Stimulated activated CD8-positive, alpha-beta memory T cell treated with anti-CD3 and anti-CD28 coated beads, Interleukin-7, amount 100 ng/mL, for 4 hours (primary cell): Measurements from ENCODE around the gene FKBP9.
"Not testable (repeated sequence)": the region's sequence is repeated elsewhere in the genome, so short reads cannot be mapped to it uniquely, and the experiment has no call there.

ENCODE experiments used
- DNase-seq, 2 donors: peaks; one replicate each; pipeline ENCODE4 v3.0.0-alpha.2; 2020; ENCODE audit warnings: low read depth in 2 of 2

Gene FKBP9

DNA sequence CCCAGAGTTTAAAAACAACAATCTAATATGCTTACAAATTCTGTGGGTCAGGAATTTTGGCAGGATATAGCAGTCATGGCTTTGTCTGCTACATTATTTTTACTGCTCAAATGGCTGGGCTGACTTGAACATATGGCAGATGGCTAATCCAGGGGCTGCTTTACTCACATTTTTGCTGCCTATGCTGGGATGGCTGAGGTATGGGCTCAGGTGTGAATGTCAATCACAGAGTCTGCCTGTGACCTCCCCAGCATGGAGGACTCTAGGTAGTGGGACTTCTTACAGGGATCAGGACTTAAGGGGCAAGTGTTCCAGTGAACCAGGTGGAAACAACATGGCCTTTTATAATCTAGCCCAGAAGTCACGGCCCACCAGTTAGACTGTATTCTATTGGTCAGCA, 4.4 kb upstream of the FKBP9 start:
- no peak for DNase-seq

DNA sequence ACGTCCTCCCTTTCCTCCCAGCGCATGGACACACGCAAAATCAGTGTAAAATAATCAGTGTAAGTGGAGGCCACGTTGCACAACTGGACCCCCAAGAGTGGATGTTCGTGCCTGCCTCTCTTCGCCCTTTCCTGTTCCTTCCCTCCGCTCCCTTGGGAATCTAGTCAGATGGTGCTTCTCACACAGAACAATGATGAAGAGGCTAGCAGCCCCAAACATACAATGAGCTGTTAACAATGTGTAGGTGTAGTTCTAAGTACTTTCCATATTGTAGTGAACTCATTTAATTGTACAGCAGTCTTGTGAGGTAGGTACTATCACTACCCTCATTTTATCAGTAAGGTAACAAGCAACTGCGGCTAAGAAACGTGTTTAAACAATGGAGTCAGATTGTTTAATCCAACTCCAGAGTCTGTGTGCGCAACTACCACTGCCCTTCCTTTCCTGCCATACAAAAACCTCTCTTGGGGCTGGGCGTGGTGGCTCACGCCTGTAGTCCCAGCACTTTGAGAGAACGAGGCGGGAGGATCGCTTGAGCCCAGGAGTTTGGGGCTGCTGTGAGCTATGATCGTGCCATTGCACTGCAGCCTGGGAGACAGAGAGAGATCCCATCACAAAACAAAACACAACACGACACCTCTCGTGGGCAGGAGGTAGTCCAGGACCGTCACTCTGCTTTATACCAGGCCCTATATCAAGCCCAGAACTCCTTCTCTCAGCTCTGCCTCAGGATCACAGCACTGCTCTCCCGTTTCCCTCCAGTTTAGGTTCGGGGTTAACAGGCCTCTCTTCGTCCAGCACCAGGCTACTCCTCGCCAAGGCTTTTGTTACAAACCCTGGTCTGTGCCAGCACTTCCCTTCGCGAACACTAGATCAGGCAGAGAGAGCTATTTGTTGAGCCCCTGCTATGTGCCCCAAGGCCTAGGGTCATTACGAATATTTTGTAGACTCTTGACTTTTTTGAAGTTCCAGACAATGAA, 1.1 kb downstream of the FKBP9 start:
- no peak for DNase-seq

DNA sequence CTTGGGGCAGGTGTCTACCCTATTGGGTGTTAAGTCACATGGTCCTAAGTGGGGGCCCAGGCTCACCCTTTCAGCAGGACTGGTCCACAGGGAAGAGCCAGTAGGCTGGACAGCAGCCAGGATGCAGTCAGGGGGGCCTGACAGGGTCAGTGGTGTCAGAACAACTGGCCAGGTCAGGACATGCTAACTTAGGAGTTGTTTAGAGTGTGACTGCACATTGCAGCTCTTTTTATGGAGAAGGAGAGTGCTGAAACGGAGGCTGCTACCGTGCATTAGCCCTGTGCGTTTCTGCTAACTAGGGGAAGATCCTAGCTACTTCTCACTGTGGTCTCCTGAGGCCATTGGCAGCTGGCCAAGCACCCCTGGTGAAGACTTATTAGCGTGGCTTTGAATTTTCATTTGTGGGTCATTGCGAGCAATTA, 6.7 kb downstream of the FKBP9 start:
- not testable (repeated sequence) for DNase-seq

DNA sequence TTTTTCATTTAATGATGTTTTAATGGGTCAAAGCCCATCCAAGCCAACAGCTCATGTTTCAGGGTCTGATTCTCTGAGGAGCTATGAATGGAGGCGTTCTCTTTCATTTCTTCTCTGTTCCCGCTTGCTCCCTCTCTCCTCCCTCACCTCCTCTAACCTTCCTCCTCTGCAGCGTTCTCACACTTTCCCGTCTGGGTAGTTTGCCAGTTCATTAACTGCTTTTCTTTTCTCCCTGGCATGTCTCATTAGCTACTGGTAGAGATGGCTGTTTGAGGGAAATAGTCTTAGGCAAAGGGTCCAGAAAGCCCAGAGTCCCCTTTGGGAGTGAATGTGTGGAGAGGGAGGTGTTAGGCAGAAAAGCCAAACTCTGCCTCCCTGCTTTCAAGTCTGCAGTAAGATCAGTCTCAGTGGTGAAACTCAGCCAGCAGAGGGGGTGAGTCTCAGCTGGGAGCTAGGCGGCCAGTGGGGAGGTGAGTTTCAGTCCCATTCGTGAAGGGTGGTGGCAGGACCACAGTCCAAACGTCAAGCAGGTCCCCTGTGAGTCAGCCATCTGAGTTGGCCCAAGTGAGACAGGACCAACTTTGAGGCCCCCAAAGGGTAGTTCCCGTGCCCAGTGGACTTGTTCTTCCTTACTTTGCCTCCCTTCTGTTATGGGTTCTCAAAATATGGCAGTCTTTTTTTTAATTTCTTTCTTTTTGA, 7.4 kb downstream of the FKBP9 start:
- DNase-seq: not testable (repeated sequence)

DNA sequence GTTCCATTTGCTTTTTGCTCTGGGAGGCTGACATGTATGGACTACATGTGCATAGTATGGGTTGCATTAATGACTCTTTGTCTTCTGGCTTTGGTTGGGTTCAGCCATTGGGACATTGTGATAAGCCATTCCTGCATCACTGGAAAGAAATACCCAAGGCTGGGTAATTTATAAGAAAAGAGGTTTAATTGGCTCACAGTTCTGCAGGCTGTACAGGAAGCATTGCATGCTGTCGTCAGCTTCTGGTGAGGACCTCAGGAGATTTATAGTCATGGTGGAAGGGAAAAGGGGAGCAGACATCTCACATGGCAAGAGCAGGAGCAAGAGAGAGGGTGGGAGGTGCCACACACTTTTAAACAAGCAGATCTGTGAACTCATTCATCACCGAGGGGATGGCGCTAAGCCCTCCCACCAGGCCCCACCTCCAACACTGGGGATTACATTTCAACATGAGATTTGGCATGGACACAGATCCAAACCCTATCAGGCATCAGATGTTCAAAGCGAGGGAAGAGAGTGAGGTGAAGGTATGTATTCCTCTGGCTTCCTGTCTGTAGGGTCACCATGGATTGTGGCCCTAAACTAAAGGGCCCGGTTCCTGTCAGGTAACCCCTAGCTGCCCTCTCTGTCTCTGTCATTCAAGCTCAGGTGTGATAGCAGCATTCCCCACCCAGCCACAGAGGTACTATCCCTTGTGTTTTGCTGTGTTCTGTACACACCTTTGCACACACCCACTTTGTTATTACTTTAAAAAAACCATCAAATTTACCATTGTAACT, 9.4 kb downstream of the FKBP9 start:
- DNase-seq: not testable (repeated sequence)

DNA sequence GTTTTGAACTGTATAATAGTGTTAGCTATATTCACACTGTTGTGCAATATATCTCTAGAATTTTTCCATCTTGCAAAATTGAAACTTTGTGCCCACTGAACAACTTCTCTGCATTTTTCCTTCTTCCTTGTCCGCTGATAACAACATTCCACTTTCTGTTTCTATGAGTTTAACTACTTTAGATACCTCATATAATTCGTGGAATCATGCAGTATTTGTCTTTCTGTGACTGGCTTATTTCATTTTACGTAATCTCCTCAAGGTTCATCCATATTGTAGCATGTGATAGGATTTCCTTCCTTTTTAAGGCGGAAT, 10.0 kb downstream of the FKBP9 start:
- not testable (repeated sequence) for DNase-seq

DNA sequence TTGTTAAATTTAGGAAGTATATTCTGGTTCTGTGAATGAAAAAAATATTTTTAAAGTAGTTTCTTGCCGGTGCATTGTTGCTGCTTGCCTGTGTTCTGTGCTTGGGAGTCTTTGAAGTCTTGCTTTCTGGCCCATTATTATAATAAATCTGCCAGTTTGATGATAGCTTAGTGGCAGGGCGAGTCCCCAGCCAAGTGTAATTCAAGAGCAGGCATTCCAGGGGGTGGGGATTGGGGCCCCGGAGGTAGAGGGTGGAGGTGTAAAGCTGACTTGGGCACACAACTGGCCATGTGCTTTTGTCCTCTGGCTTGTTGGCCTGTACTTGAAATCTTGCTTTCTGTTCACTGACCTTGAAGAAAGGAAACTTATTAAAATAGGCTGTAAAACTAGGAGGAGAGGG, 14.7 kb downstream of the FKBP9 start:
- not testable (repeated sequence) for DNase-seq

DNA sequence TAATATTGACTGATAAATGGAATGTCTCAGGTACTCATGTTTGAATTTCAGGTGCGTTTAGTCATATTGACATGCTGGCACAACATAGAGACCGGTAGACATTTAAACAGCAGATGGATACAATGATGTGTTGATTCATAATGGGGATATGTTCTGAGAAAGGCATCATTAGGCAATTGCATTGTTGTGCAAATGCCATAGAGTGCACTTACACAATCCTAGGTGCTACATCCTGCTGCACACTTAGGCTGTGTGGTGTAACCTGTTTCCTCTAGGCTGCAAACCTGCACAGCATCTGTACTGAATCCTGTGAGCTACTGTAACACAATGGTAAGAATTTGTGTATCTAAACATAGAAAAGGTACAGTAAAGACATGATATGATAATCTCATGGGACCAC, 19.9 kb downstream of the FKBP9 start:
- DNase-seq: not testable (repeated sequence)

DNA sequence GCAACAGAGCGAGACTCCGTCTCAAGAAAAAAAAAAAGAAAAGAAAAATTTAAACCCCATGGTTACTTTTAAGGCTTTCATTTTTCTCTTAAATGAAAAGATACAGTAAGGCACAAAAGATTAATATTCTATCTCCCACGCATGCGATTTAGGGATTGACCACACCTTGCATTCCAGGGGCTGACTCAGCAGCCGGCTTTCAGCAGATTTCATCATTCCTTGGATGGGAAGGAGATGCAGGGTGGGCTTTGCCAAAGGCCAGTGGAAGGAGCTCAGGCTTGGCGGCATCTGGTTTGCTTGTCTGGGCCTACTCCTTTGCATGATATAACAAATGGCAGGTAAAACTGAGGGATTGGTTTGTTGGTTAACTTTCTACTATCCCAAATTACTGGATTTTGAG, 22.0 kb downstream of the FKBP9 start:
- not testable (repeated sequence) for DNase-seq

DNA sequence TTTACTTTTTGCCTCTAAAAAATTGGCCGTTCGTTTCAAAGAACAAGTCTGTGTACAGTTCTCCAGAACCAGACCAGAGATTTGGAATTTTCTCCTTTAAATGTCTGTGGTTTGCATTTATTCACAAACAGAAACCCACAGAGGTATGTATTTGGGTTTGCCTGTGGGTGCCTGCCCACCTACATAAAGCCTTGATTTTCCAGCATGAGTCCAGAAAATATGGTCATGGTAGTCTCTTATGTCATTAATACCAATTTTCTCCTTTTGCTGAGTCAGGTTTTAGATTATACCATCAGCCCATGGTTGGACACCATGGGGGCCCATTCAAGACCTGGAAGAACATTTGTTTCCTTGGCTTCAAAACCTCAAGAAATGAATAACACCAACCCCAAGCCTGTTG, 22.7 kb downstream of the FKBP9 start:
- DNase-seq: not testable (repeated sequence)

DNA sequence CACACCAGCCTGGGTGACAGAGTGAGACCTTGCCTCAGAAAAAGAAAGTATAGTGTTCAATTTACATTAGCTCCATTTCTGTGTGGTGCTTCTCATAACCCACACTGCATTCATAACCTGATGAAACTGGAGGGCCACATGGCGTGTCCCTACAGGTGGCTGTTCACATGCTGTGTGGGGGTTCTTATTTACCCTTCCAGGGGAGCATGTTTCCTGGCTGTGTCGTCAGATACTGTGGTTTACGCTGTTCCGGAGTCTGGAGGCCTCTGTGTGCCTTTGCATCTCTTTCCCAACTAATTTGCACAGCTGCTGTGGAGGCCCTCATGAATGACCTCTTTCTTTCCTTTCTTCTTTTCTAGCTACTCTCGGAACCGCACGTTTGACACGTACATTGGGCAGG, 30.9 kb downstream of the FKBP9 start:
- not testable (repeated sequence) for DNase-seq

DNA sequence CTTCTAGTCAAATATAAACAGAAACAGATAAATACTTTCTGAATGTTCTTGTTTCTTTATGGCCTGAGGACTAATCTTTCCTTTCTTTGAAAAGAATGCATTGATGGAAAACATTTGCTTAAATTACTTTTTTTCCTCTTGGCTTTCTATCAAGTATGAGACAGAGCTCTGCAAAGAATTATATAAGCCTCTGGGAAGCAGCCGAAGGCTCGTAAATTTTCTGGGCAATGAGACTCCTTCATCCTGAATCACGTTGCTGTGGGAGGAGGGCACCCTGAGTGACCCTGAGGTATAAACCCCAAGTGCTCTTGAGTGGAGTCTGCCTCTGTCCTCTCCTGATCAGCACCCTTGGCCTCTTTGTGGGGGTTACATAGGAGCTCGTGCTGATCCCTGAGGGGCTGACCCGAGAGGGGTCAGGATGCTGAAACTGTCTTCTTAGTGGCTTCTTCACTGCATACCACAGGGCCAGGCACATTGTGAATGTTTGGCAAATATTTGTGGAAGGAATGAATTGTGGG, 33.9 kb downstream of the FKBP9 start:
- not testable (repeated sequence) for DNase-seq

DNA sequence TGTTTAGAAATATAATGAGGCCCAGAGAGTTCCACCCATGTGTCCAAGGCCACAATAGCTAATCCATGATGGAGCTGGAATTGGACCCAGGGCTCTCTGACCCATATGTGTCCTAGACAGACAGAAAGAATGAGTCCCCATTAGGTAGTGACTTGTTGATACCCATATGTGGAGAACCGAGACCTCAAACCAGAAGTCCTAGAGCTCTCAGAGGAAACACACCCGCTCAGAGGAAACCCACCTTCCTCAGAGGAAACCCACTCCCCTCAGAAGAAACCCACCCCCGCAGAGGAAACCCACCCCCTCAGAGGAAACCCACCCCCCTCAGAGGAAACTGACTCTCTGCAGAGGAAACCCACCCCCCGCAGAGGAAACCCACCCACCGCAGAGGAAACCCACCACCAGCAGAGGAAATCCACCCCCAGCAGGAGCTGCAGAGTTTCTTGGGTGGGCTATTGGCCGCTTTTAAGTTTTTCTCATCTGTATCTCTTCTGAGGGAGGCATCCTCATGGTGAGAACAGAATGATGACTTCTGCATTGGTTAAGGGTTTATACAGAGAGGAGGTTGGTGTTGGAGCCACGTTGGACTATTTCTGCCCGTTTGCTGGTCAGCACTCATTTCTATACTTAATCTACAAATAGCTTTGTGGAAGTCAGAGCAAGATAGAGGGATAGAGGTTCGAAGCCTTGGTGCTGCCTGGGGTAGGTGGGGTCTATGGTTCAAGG, 34.9 kb downstream of the FKBP9 start:
- not testable (repeated sequence) for DNase-seq

DNA sequence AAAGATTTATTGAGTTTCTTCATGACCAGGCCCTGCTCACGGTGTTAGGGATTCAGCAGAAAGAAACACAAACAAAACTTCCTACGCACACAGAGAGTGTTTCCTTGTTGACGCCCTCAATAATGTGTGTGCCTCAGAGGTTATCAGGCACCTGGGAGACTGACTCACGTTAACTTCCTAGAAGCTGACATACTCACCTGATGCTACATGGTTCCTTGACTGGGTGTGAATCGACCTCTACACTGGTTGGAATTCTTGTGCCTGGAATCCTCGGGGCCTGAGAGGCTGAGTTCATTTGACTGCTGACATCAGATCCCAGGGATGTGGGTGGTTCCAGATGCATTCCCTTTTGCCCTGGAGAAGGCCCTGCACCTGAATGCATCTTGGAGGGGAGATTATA, 35.5 kb downstream of the FKBP9 start:
- DNase-seq: not testable (repeated sequence)

DNA sequence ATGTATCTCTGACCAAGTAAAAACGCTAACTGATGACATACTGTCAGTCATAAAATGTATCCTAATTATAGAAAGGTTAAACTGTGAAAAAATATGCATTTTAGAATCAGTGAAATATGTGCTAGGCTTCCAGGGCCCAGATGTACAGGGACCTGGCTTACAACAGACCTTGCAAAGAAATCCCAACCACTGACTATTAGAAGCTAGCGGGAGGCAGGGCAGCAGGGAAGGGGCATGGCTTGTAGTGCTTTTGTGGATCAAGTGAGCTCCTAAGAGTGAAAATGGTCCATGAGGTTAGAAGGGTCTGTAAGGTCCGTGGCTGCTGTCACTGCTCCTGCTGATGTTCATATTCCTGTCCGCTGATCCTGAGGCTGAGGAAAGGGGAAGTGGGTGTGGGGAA, 40.7 kb downstream of the FKBP9 start:
- DNase-seq: not testable (repeated sequence)

DNA sequence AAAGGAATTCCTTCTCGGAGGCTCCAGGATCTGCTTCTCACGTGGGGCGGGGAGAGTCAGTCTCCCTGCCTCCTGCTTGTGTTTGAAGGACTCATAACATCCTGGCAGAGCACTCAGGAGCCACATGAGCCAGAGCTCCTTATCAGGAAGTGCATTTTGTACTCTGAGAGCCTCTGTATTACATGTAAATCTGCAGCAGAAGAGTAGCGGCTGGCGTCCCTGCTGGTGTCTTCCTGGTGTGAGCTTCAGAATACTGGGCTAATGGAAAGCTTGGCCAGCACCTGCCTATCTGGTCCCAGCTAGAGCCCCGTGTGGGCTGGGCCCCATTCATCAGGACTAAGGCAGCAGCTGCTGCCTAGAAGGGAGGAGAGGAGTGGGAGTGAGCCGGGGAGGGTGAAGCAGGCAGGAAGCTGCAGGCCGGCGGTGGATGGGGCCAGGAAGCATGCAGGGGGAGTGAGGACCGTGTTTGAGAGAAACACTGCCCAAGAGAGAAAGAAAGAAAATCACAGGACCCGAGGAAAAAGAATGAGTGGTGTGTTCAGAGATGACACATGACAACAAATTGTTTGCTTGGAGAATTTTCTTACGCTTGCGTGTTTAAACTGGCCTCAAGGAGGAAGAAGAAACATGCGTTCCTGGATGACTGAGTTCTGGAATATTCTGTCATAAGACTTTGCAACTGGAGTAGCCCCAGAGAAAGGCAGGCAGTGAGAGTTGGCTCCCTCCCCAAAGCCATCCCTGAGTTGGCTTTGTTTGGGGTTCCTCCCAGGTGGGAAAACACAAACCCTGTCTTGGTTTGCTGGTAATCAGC, 41.3 kb downstream of the FKBP9 start:
- not testable (repeated sequence) for DNase-seq

DNA sequence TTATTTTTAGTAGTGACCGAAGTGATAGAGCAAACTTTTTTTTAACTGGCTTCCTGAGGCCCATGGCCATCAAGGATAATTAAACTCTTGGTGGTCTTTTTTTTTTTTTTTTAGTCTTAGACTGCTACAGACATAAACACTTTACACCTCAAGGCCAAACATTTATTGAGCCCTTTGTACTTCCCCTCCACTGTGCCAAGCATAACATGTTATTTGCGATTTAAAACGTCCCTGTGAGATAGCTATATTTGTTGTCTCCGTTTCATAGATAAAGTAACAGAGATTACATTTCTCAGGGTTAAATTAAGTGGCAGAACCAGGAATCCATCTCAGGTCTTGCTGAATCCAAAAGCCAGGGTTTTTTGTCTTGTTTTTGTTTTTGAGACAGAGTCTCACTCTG, 42.1 kb downstream of the FKBP9 start:
- not testable (repeated sequence) for DNase-seq

DNA sequence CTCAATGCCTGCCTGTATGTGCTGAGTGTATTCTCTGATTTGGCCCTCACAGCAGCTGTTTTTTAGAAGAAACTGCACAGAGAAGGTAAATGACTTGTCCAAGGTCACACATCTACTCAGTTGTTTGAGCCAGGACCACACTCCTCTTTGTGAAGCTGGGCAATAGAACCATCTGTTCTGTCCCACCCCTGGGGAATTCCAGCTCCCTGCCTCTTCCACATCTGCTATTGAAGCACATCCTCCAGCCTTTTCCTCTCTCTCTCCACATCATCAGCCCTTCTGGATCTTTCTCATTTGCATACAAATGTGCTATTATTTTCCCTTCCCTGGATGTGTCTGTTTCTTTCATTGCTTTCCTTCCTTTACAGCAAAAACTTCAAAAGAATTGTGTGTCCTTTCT, 45.9 kb downstream of the FKBP9 start:
- DNase-seq: not testable (repeated sequence)

DNA sequence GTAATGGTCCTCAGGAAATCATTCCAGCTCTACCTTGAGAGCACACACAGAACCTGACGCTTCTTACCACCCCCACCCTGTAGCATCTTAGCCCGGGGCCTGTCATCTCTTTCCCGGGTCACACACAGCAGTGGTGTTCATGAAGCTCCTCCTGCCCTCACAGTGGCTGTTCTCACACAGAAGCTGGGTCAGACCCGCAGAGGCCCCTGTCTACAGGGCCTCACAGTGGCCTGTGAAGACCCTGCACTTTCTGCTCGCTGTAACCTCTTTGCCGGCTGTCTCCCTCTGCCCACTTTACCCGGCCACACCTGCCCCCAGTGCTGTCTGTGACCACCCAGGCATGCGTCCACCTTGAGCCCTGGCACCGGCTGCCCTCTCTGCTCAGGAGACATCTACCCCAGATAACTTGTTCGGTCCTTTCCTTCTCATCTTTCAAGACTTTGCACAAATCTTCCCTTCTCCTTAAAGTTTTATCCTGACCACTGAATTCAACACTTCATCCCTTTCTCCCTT, 46.9 kb downstream of the FKBP9 start:
- not testable (repeated sequence) for DNase-seq

DNA sequence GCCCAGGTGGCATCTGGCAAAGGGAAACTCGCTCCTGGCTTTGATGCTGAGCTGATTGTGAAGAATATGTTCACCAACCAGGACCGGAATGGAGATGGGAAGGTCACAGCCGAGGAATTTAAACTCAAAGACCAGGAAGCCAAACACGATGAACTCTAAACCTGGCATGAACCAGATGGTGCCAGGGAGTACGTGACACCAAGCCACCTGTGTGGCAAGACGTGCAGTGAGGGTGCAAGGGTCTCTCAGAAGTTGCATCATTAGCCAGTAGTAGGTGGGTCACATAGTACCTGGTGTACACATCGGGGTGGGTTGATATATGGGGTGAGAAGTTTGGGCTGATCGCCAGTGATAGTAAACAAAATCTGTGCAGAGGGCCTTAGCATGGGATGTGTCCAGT, 48.0 kb downstream of the FKBP9 start:
- not testable (repeated sequence) for DNase-seq
